ENCODE results near the gene CPTP. TPM values are rescaled to one million over a fixed set of nuclear protein-coding genes. Genes with fewer than 3 reads are reported as not detected.

CPTP gene
- total and polyA plus RNA-seq, 10 of the 15 experiments (the other 5 are each of a cell fraction or from before 2014, with no cell fraction given), result 0.06 to 24.3 (median 10.0) TPM

DNA sequence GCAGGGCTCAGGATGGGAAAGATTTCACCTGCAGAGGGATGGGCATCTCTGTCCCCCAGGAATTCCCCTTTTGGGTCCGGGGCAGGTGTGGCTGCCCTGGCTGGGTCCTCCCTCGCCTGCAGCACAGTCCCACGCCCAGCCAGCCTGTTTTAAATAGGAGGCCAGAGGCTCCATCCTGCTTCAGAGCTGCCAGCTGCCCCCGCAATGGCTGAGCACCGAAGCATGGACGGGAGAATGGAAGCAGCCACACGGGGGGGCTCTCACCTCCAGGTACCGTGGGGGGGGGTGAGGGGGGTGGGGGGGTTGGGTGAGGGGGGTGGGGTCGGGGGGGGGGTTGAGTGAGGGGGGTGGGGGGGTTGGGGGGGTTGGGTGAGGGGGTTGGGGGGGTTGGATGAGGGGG lies 40.8 kb upstream of the CPTP start:
- H3K4me1 ChIP-seq (ENCODE audit: control insufficient read depth, insufficient read depth, low read length), result no peaks in the 10 kb centered on the region
- no TSS peak for BruUV-seq (replicated peaks)
- peak; percentile 73 for ATAC-seq
- RAD21 ChIA-PET (ENCODE audit: unreplicated experiment), result no interaction called here
- H3K9ac ChIP-seq (ENCODE audit: control insufficient read depth, insufficient read depth, low read length), result no peak overlapping the region
- FAIRE-seq, result no peak
- H3K27ac ChIP-seq (ENCODE audit: control insufficient read depth, insufficient read depth), result no peak overlapping the region
- intact Hi-C loops (cut with micrococcal nuclease; ENCODE audit: unreplicated experiment) (no loop called here), in situ Hi-C loops (cut with MboI) (no loop called here)
- CTCF ChIA-PET, result no interaction called here
- no peaks in the 10 kb centered on the region for H3K9me3 ChIP-seq (replicated peaks; ENCODE audit: control insufficient read depth, insufficient read depth, low read length)
- TF ChIP-seq POLR2AphosphoS5 (IDR thresholded peaks at IDR 0.05; ENCODE audit: low read length) (no peak), NFYB (IDR thresholded peaks at IDR 0.05; ENCODE audit: insufficient read depth, low read depth, low read length) (no peak), NFIC (IDR thresholded peaks at IDR 0.05; ENCODE audit: low read depth, low read length) (no peak), BACH1 (IDR thresholded peaks at IDR 0.05; ENCODE audit: borderline replicate concordance) (no peak), IKZF1 (conservative IDR thresholded peaks at IDR 0.05) (0 out of 2 replicates have a peak, but pooled peaks have one; percentile 18), EGR1 (IDR thresholded peaks at IDR 0.05; ENCODE audit: borderline replicate concordance in 1 of 2, low read depth in 2 of 2, low read length in 2 of 2) (peak in 1 of 2 experiments; percentile 78; a peak in 2 of 3 replicates), PAX5 (IDR thresholded peaks at IDR 0.05; ENCODE audit: borderline replicate concordance, low read depth, low read length) (peak; percentile 65; the same call in 1 of the 2 replicates)
- TF ChIP-seq, protein P1, sequence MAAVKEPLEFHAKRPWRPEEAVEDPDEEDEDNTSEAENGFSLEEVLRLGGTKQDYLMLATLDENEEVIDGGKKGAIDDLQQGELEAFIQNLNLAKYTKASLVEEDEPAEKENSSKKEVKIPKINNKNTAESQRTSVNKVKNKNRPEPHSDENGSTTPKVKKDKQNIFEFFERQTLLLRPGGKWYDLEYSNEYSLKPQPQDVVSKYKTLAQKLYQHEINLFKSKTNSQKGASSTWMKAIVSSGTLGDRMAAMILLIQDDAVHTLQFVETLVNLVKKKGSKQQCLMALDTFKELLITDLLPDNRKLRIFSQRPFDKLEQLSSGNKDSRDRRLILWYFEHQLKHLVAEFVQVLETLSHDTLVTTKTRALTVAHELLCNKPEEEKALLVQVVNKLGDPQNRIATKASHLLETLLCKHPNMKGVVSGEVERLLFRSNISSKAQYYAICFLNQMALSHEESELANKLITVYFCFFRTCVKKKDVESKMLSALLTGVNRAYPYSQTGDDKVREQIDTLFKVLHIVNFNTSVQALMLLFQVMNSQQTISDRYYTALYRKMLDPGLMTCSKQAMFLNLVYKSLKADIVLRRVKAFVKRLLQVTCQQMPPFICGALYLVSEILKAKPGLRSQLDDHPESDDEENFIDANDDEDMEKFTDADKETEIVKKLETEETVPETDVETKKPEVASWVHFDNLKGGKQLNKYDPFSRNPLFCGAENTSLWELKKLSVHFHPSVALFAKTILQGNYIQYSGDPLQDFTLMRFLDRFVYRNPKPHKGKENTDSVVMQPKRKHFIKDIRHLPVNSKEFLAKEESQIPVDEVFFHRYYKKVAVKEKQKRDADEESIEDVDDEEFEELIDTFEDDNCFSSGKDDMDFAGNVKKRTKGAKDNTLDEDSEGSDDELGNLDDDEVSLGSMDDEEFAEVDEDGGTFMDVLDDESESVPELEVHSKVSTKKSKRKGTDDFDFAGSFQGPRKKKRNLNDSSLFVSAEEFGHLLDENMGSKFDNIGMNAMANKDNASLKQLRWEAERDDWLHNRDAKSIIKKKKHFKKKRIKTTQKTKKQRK (IDR thresholded peaks at IDR 0.05; ENCODE audit: low read depth, low read length), result no peak
- TF ChIP-seq, protein P2, sequence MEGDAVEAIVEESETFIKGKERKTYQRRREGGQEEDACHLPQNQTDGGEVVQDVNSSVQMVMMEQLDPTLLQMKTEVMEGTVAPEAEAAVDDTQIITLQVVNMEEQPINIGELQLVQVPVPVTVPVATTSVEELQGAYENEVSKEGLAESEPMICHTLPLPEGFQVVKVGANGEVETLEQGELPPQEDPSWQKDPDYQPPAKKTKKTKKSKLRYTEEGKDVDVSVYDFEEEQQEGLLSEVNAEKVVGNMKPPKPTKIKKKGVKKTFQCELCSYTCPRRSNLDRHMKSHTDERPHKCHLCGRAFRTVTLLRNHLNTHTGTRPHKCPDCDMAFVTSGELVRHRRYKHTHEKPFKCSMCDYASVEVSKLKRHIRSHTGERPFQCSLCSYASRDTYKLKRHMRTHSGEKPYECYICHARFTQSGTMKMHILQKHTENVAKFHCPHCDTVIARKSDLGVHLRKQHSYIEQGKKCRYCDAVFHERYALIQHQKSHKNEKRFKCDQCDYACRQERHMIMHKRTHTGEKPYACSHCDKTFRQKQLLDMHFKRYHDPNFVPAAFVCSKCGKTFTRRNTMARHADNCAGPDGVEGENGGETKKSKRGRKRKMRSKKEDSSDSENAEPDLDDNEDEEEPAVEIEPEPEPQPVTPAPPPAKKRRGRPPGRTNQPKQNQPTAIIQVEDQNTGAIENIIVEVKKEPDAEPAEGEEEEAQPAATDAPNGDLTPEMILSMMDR (IDR thresholded peaks at IDR 0.05 in 2 of 3, conservative IDR thresholded peaks at IDR 0.05 in 1 of 3; ENCODE audit: control insufficient read depth in 2 of 3, extremely low read depth in 1 of 3, insufficient read depth in 1 of 3, low read depth in 3 of 3, low read length in 3 of 3), result 0 out of 6 replicates have a peak, but pooled peaks of 1 of the 3 experiments have one; percentile 2
- no peaks in the 10 kb centered on the region for H3K27me3 ChIP-seq (replicated peaks in 1 of 2; ENCODE audit: control insufficient read depth in 2 of 2, insufficient read depth in 2 of 2, low read length in 1 of 2)
- no peak overlapping the region for H2AFZ ChIP-seq (ENCODE audit: control insufficient read depth, low read depth, low read length)
- SMC1A ChIA-PET (ENCODE audit: uncharacterized antibody, unreplicated experiment), result interaction anchor here (1.0 to 1.3 kb wide), 2 partner anchors 8 to 161 kb away, joined by 3 read pairs; no protein-coding TSS in a partner anchor
- H3K79me2 ChIP-seq (ENCODE audit: control insufficient read depth, insufficient read depth, low read length), result no peaks in the 10 kb centered on the region
- H3K4me3 ChIP-seq, result no peak overlapping the region
- DNase-seq (ENCODE audit: low read depth, low spot score), result peak; percentile 94
- H3K36me3 ChIP-seq (ENCODE audit: control insufficient read depth in 2 of 2, insufficient read depth in 2 of 2, low read length in 1 of 2), result no peaks in the 10 kb centered on the region
- no peak overlapping the region for H3K4me2 ChIP-seq (ENCODE audit: control insufficient read depth, insufficient read depth)
- 7% methylated on average over 4 of the region's 9 CpGs for WGBS (ENCODE audit: insufficient coverage, insufficient replicate concordance, low lambda C conversion rate, missing lambda C conversion rate)
- no peaks in the 10 kb centered on the region for H4K20me1 ChIP-seq (ENCODE audit: control insufficient read depth, insufficient read depth)
- POLR2A ChIA-PET, result no interaction called here

All from GM12878 (cell line).